Smooth muscle cell (in vitro differentiated cells): Measurements from ENCODE around the gene PAEP. TPM values are rescaled to one million over a fixed set of nuclear protein-coding genes. Genes with fewer than 3 reads are reported as not detected.

Source experiments
- DNase-seq: peaks from one replicate; lab custom pipeline; 2025; ENCODE audit not compliant: unreplicated experiment; lab: John Stamatoyannopoulos, UW
- H2AFZ ChIP-seq: fragments of 200-600 bp; sonication (generic); 2 replicates; pipeline ENCODE4 v1.6.0; 2016; ENCODE audit warnings: antibody characterized with exemption, low read depth, mild to moderate bottlenecking
- H3F3A ChIP-seq: fragments of 200-600 bp; sonication (generic); 2 replicates; pipeline ENCODE4 v1.6.0; 2017; ENCODE audit warnings: antibody characterized with exemption, low read depth
- H3K27ac ChIP-seq: fragments of 200-600 bp; sonication (generic); 2 replicates; pipeline ENCODE4 v1.5.1; 2016; ENCODE audit warnings: low read depth, mild to moderate bottlenecking
- H3K27me3 ChIP-seq: fragments of 200-600 bp; sonication (generic); 2 replicates; pipeline ENCODE4 v1.6.1; 2016; ENCODE audit warnings: low read depth, mild to moderate bottlenecking
- H3K36me3 ChIP-seq: fragments of 200-600 bp; sonication (generic); 2 replicates; pipeline ENCODE4 v1.5.1; 2016; ENCODE audit warnings: low read depth
- H3K4me1 ChIP-seq: fragments of 200-600 bp; sonication (generic); 2 replicates; pipeline ENCODE4 v1.5.1; 2016; ENCODE audit warnings: low read depth
- H3K4me2 ChIP-seq: fragments of 200-600 bp; sonication (generic); 2 replicates; pipeline ENCODE4 v1.6.0; 2016; ENCODE audit warnings: mild to moderate bottlenecking
- H3K4me3 ChIP-seq: fragments of 200-600 bp; sonication (generic); 2 replicates; pipeline ENCODE4 v1.5.1; 2016; ENCODE audit warnings: mild to moderate bottlenecking
- H3K79me2 ChIP-seq: fragments of 200-600 bp; sonication (generic); 2 replicates; pipeline ENCODE4 v1.6.0; 2016; ENCODE audit warnings: low read depth, mild to moderate bottlenecking
- H3K9ac ChIP-seq: fragments of 200-600 bp; sonication (generic); 2 replicates; pipeline ENCODE4 v1.6.0; 2016; ENCODE audit warnings: low read depth
- H3K9me3 ChIP-seq: fragments of 200-600 bp; sonication (generic); replicated peaks from 2 replicates; pipeline ENCODE4 v1.5.1; 2016; ENCODE audit warnings: low read depth
- H4K20me1 ChIP-seq: fragments of 200-600 bp; sonication (generic); 2 replicates; pipeline ENCODE4 v1.6.0; 2016; ENCODE audit warnings: low read depth
- WGBS: methylation state at CpG from one replicate; pipeline ENCODE4 v1.1.7; 2016; ENCODE audit warnings: low lambda C conversion rate; 5-methylcytosine and 5-hydroxymethylcytosine counted together
- polyA plus RNA-seq: library from polyadenylated mRNA; unstranded; fragments of >200 nt; fragmentation: Nextera tagmentation; extraction: Ambion mirVana; gene quantifications from 2 replicates; pipeline ENCODE4 v1.2.1, GENCODE V29; 2016
- total RNA-seq: library from RNA; depleted of rRNA; stranded (reverse); fragments of >200 nt; gene quantifications from 2 replicates; pipeline ENCODE4 v1.2.3, GENCODE V29; 2014
- TF ChIP-seq, protein P1 (sequence below): fragments of 200-600 bp; sonication (generic); IDR thresholded peaks from 2 replicates; pipeline ENCODE4 v1.5.1; 2017; ENCODE audit warnings: borderline replicate concordance, mild to moderate bottlenecking, antibody characterized with exemption; ENCODE audit not compliant: insufficient read depth, poor library complexity, severe bottlenecking

Gene PAEP
- total and polyA plus RNA-seq, 2 experiments from 2014 or later: 6.3 TPM; not detected in 1

DNA sequence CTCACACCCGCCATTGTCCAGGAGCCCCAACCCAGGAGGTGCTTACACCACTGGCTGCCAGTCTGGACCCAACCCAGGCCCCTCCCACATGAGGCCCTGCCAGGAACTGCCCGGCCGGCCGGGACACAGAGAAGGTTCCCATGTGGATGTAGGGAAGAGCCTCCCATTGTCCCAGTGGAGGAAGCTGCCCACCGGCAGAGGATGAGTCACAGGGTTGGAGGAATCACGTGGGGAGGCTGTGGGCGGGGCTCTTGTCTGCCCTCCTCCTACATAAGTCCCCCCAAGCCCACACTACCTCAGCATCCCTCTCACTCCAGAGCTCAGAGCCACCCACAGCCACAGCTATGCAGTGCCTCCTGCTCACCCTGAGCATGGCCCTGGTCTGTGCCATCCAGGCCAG, 26.1 kb downstream of the PAEP start:
- H3K9ac ChIP-seq: no peak overlapping the region
- H3K9me3 ChIP-seq: no peaks in the 10 kb centered on the region
- no peak for DNase-seq
- H3K36me3 ChIP-seq: no peaks in the 10 kb centered on the region
- H3K4me1 ChIP-seq: no peaks in the 10 kb centered on the region
- TF ChIP-seq, protein P1, sequence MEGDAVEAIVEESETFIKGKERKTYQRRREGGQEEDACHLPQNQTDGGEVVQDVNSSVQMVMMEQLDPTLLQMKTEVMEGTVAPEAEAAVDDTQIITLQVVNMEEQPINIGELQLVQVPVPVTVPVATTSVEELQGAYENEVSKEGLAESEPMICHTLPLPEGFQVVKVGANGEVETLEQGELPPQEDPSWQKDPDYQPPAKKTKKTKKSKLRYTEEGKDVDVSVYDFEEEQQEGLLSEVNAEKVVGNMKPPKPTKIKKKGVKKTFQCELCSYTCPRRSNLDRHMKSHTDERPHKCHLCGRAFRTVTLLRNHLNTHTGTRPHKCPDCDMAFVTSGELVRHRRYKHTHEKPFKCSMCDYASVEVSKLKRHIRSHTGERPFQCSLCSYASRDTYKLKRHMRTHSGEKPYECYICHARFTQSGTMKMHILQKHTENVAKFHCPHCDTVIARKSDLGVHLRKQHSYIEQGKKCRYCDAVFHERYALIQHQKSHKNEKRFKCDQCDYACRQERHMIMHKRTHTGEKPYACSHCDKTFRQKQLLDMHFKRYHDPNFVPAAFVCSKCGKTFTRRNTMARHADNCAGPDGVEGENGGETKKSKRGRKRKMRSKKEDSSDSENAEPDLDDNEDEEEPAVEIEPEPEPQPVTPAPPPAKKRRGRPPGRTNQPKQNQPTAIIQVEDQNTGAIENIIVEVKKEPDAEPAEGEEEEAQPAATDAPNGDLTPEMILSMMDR: no peak
- no peak overlapping the region for H3K4me2 ChIP-seq
- H3K27ac ChIP-seq: no peak overlapping the region
- WGBS: 18% methylated on average over 4 of the region's 7 CpGs
- H3K27me3 ChIP-seq: no peaks in the 10 kb centered on the region
- no peaks in the 10 kb centered on the region for H3K79me2 ChIP-seq
- no peak overlapping the region for H2AFZ ChIP-seq
- no peaks in the 10 kb centered on the region for H4K20me1 ChIP-seq
- H3F3A ChIP-seq: no peaks in the 10 kb centered on the region
- no peak overlapping the region for H3K4me3 ChIP-seq

DNA sequence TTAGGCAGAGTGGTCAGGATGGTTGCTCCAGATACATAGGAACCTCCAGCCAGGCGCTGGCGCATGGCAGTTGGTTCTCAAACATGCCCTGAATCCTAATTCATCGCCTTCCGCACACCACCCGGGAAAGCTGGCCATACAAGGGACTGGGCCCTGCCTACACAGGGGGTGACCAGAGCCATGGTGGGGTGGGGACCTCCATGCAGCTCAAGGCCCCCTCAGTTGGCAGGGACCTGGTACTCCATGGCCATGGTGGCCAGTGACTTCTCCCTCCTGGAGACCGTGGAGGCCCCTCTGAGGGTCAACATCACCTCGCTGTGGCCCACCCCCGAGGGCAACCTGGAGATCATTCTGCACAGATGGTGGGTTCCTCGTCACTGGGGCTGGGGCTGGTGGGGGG, 26.8 kb downstream of the PAEP start:
- 96% methylated on average over 9 of the region's 9 CpGs for WGBS

GRCh38 chr9:135588886-135589595, 27.5 kb downstream of the PAEP start:
- H3K27ac ChIP-seq: no peak overlapping the region
- DNase-seq: no peak
- H3K79me2 ChIP-seq: no peaks in the 10 kb centered on the region

More for the DNA sequence above, 26.8 kb downstream of the PAEP start:
- Histone ChIP-seq H3K4me2 (no peak overlapping the region), H3K36me3 (no peaks in the 10 kb centered on the region), H3K27ac (no peak overlapping the region), H3K9ac (no peak overlapping the region), H3F3A (no peaks in the 10 kb centered on the region), H3K4me1 (no peaks in the 10 kb centered on the region), H3K27me3 (no peaks in the 10 kb centered on the region), H3K79me2 (no peaks in the 10 kb centered on the region), H4K20me1 (no peaks in the 10 kb centered on the region), H3K9me3 (no peaks in the 10 kb centered on the region), H3K4me3 (no peak overlapping the region), H2AFZ (no peak overlapping the region)
- no peak for DNase-seq
- TF ChIP-seq, protein P1: no peak

More at GRCh38 chr9:135588886-135589595, 27.5 kb downstream of the PAEP start:
- Histone ChIP-seq H3F3A (no peaks in the 10 kb centered on the region), H3K4me3 (no peak overlapping the region), H3K27me3 (no peaks in the 10 kb centered on the region), H3K9ac (no peak overlapping the region), H2AFZ (no peak overlapping the region), H4K20me1 (no peaks in the 10 kb centered on the region), H3K9me3 (no peaks in the 10 kb centered on the region), H3K4me2 (no peak overlapping the region), H3K4me1 (no peaks in the 10 kb centered on the region), H3K36me3 (no peaks in the 10 kb centered on the region)
- TF ChIP-seq, protein P1: no peak
- 91% methylated on average over 16 of the region's 20 CpGs for WGBS
